A549 (cell line): Measurements from ENCODE around the gene C11orf91. TPM values are rescaled to one million over a fixed set of nuclear protein-coding genes. Genes with fewer than 3 reads are reported as not detected.

Experiments
- ATAC-seq, 2 experiments: fragments of 200-7000 bp in 1 of 2; fragments of >200 bp in 1 of 2; cut with Nextera tagmentation in 1 of 2; cut with Tn5 transposase in 1 of 2; 3 replicates each; pipeline versions ENCODE4 v1.8.0 to v1.9.1; 2018 to 2020; ENCODE audit warnings: mild to moderate bottlenecking in 1 of 2, moderate library complexity in 1 of 2
- CTCF ChIA-PET: fragments of 300-600 bp; sonication (Branson Sonifier 250); formaldehyde crosslinking; extraction: SDS; loops from one replicate; lab custom pipeline; 2021; ENCODE audit warnings: antibody characterized with exemption, inconsistent platforms; lab: Yijun Ruan, JAX
- POLR2A ChIA-PET: fragments of 350-600 bp; formaldehyde crosslinking; extraction: SDS; loops from one replicate; lab custom pipeline; 2021; ENCODE audit warnings: antibody characterized with exemption, inconsistent platforms; lab: Yijun Ruan, JAX
- DNase-seq, 2 experiments: peaks; one replicate each; pipeline versions ENCODE4 v3.0.0 to v3.0.0-alpha.2; 2011 to 2016; ENCODE audit warnings: low read depth in 1 of 2, low spot score in 1 of 2
- FAIRE-seq: peaks from 2 replicates; lab custom pipeline; 2011; peaks lifted over from hg19 to GRCh38; lab: Jason Lieb, UNC
- H3K27ac ChIP-seq, 2 experiments: fragments of >200 bp; sonication (Bioruptor Twin); formaldehyde crosslinking; 3 replicates each; pipeline ENCODE4 v1.5.1; 2016 to 2017
- H3K4me1 ChIP-seq: fragments of >200 bp; sonication (Bioruptor Twin); formaldehyde crosslinking; 3 replicates; pipeline ENCODE4 v1.6.1; 2016
- H3K4me2 ChIP-seq: fragments of >200 bp; sonication (Bioruptor Twin); formaldehyde crosslinking; 3 replicates; pipeline ENCODE4 v1.6.1; 2016
- H3K4me3 ChIP-seq: fragments of >200 bp; sonication (Bioruptor Twin); formaldehyde crosslinking; 3 replicates; pipeline ENCODE4 v1.5.1; 2016
- H3K9me3 ChIP-seq: fragments of >200 bp; sonication (Bioruptor Twin); formaldehyde crosslinking; 3 replicates; pipeline ENCODE4 v1.6.1; 2016
- BHLHE40 ChIP-seq: IDR thresholded peaks from 2 replicates; pipeline ENCODE4 v1.6.1; 2012; ENCODE audit warnings: low read depth, low read length, inconsistent platforms
- CBX8 ChIP-seq: fragments of 200-600 bp; sonication (generic); IDR thresholded peaks from 2 replicates; pipeline ENCODE4 v1.6.1; 2016
- HOXA7 ChIP-seq: fragments of 250-450 bp; sonication (Bioruptor Pico); IDR thresholded peaks from 2 replicates; pipeline ENCODE4 v1.5.0; 2020; ENCODE audit warnings: mild to moderate bottlenecking, moderate library complexity
- HOXB13 ChIP-seq: fragments of 250-450 bp; sonication (Bioruptor Pico); IDR thresholded peaks from 2 replicates; pipeline ENCODE4 v1.5.0; 2020; ENCODE audit warnings: low read depth, mild to moderate bottlenecking, moderate library complexity
- HOXB5 ChIP-seq: fragments of 250-450 bp; sonication (Bioruptor Pico); IDR thresholded peaks from 2 replicates; pipeline ENCODE4 v1.5.0; 2020; ENCODE audit warnings: mild to moderate bottlenecking, moderate library complexity
- MAZ ChIP-seq: fragments of 150-350 bp; IDR thresholded peaks from 2 replicates; pipeline ENCODE4 v1.6.1; 2014; ENCODE audit warnings: antibody characterized with exemption, low read depth, low read length, borderline replicate concordance
- NFE2L2 ChIP-seq: fragments of 150-350 bp; conservative IDR thresholded peaks from 2 replicates; pipeline ENCODE4 v1.6.1; 2014; ENCODE audit warnings: low read length
- NR3C1 ChIP-seq: fragments of >200 bp; sonication (Bioruptor Twin); formaldehyde crosslinking; IDR thresholded peaks from 3 replicates; pipeline ENCODE4 v1.6.1; 2017
- PBX3 ChIP-seq: IDR thresholded peaks from 2 replicates; pipeline ENCODE4 v1.6.1; 2012
- RAD21 ChIP-seq, 2 experiments: fragments of >200 bp in 1 of 2; sonication (Bioruptor Twin) in 1 of 2; formaldehyde crosslinking in 1 of 2; IDR thresholded peaks in 1 of 2; conservative IDR thresholded peaks in 1 of 2; 2 replicates in 1 of 2; 3 replicates in 1 of 2; pipeline ENCODE4 v1.6.1; 2012 to 2018; ENCODE audit warnings: inconsistent platforms in 1 of 2
- RCOR1 ChIP-seq: fragments of 150-350 bp; IDR thresholded peaks from 2 replicates; pipeline ENCODE4 v1.6.1; 2014; ENCODE audit warnings: antibody characterized with exemption, low read length, low read depth
- REST ChIP-seq: fragments of 200-600 bp; sonication (generic); IDR thresholded peaks from 2 replicates; pipeline ENCODE4 v1.6.1; 2016; ENCODE audit warnings: antibody characterized with exemption, mild to moderate bottlenecking, moderate library complexity
- RNF2 ChIP-seq: fragments of 200-600 bp; sonication (generic); IDR thresholded peaks from 2 replicates; pipeline ENCODE4 v1.6.1; 2016; ENCODE audit warnings: low read depth, mild to moderate bottlenecking, antibody characterized with exemption, moderate library complexity, borderline replicate concordance
- SMC3 ChIP-seq: fragments of >200 bp; sonication (Bioruptor Twin); formaldehyde crosslinking; IDR thresholded peaks from 3 replicates; pipeline ENCODE4 v1.6.1; 2018; ENCODE audit warnings: inconsistent platforms
- TP53 ChIP-seq: fragments of 250-450 bp; sonication (Bioruptor Pico); IDR thresholded peaks from 2 replicates; pipeline ENCODE4 v1.5.0; 2021; ENCODE audit warnings: mild to moderate bottlenecking, moderate library complexity
- ZSCAN20 ChIP-seq: fragments of 250-450 bp; sonication (Bioruptor Pico); IDR thresholded peaks from 2 replicates; pipeline ENCODE4 v1.8.0; 2022; ENCODE audit warnings: mild to moderate bottlenecking, moderate library complexity
- WGBS: methylation state at CpG from one replicate; pipeline ENCODE4 v1.1.6; 2017; ENCODE audit errors: missing lambda C conversion rate; 5-methylcytosine and 5-hydroxymethylcytosine counted together
- polyA plus RNA-seq, 4 experiments: library from polyadenylated mRNA; depleted of rRNA in 3 of 4; stranded (reverse); fragments of >200 nt; fragmentation: RNase III in 1 of 4; extraction: RNeasy Plus Mini Kit Qiagen cat#74134 plus additional on column Dnase treatment in 1 of 4; gene quantifications; 2 replicates in 3 of 4; 3 replicates in 1 of 4; pipeline ENCODE4 v1.2.3, GENCODE V29; 2011 to 2017
- TF ChIP-seq, protein P1 (sequence below): IDR thresholded peaks from 2 replicates; pipeline ENCODE4 v1.6.1; 2012
- TF ChIP-seq, protein P2 (sequence below): fragments of >200 bp; sonication (Bioruptor Twin); formaldehyde crosslinking; IDR thresholded peaks from 3 replicates; pipeline ENCODE4 v1.5.1; 2016

The C11orf91 gene
- polyA plus RNA-seq, 2 of the 4 experiments (the other 2 are of a cell fraction): 0.15 TPM; not detected in 1

- TF ChIP-seq NR3C1: no peak
- TF ChIP-seq CBX8: no peak
- TF ChIP-seq, protein P1, sequence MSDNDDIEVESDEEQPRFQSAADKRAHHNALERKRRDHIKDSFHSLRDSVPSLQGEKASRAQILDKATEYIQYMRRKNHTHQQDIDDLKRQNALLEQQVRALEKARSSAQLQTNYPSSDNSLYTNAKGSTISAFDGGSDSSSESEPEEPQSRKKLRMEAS: no peak
- no peak for TF ChIP-seq REST
- no peak for TF ChIP-seq NFE2L2
- TF ChIP-seq SMC3: no peak
- no peak for TF ChIP-seq TP53 (CRISPR knock-in tag)
- TF ChIP-seq RNF2: no peak
- TF ChIP-seq BHLHE40: no peak
- TF ChIP-seq HOXB5 (CRISPR knock-in tag): no peak
- no peak for TF ChIP-seq ZSCAN20
- no peak for TF ChIP-seq PBX3
- Histone ChIP-seq H3K4me3 (no peak overlapping the region), H3K4me2 (no peak overlapping the region), H3K9me3 (no peaks in the 10 kb centered on the region), H3K4me1 (peaks cover 66% of the 10 kb centered on the region), H3K27ac (no peak overlapping the region)
- no peak for FAIRE-seq
- 85% methylated on average over 2 of the region's 2 CpGs for WGBS
- ChIA-PET POLR2A (no interaction called here), CTCF (interaction anchor here (1.1 to 3.3 kb wide), 2 partner anchors 24 kb away, joined by 3 to 16 read pairs; no protein-coding TSS in a partner anchor)
- DNase-seq: no peak
- no peak for ATAC-seq
Observed at GRCh38 chr11:33718440-33718839, 17.8 kb upstream of the C11orf91 start.

DNA sequence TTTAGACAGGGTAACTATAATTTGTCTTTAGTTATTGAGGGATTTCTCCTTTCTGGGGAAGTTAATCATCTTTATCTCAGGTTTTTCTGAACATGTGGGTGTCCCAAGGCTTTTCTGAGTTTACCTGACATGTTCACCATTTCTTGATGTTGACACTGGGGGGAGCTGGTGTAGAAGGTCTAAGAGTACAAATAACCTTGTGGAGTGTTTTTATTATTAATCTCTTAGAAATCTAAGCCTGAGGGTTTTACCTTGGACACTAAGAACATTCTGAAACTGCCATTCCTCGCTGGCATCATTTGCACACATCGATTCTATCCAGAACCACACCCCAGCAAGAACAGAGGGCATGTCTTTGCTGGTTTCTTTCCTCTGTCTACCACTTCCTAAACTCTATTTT, 15.6 kb upstream of the C11orf91 start:
- TF ChIP-seq, protein P2, sequence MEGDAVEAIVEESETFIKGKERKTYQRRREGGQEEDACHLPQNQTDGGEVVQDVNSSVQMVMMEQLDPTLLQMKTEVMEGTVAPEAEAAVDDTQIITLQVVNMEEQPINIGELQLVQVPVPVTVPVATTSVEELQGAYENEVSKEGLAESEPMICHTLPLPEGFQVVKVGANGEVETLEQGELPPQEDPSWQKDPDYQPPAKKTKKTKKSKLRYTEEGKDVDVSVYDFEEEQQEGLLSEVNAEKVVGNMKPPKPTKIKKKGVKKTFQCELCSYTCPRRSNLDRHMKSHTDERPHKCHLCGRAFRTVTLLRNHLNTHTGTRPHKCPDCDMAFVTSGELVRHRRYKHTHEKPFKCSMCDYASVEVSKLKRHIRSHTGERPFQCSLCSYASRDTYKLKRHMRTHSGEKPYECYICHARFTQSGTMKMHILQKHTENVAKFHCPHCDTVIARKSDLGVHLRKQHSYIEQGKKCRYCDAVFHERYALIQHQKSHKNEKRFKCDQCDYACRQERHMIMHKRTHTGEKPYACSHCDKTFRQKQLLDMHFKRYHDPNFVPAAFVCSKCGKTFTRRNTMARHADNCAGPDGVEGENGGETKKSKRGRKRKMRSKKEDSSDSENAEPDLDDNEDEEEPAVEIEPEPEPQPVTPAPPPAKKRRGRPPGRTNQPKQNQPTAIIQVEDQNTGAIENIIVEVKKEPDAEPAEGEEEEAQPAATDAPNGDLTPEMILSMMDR: peak; percentile 57
- TF ChIP-seq RAD21 (conservative IDR thresholded peaks at IDR 0.05 in 1 of 2, IDR thresholded peaks at IDR 0.05 in 1 of 2) (peak; percentile 59 to 65), HOXB13 (CRISPR knock-in tag) (no peak), SMC3 (peak; percentile 59)
- Histone ChIP-seq H3K4me2 (peak overlapping the region; percentile 27; the same call in 1 of the 3 replicates), H3K9me3 (no peaks in the 10 kb centered on the region), H3K4me1 (peaks cover 48% of the 10 kb centered on the region), H3K27ac (peak overlapping the region; percentile 39 to 42; a peak in 3 of 6 replicates), H3K4me3 (no peak overlapping the region)
- DNase-seq (peak in 1 of 2 experiments; percentile 62), FAIRE-seq (no peak), ATAC-seq (peak; percentile 68 to 78; a peak in 5 of 6 replicates)
- POLR2A ChIA-PET: interaction anchor here (1.0 to 2.6 kb wide), 5 partner anchors 9 to 26 kb away, joined by 3 to 22 read pairs (median 6); partner anchors contain the start of gene CD59
- WGBS: 13% methylated on average over 2 of the region's 2 CpGs
- CTCF ChIA-PET: interaction anchor here (0.6 to 2.8 kb wide), 16 partner anchors 9 to 119 kb away, joined by 3 to 26 read pairs (median 5); partner anchors contain the start of gene CD59

DNA sequence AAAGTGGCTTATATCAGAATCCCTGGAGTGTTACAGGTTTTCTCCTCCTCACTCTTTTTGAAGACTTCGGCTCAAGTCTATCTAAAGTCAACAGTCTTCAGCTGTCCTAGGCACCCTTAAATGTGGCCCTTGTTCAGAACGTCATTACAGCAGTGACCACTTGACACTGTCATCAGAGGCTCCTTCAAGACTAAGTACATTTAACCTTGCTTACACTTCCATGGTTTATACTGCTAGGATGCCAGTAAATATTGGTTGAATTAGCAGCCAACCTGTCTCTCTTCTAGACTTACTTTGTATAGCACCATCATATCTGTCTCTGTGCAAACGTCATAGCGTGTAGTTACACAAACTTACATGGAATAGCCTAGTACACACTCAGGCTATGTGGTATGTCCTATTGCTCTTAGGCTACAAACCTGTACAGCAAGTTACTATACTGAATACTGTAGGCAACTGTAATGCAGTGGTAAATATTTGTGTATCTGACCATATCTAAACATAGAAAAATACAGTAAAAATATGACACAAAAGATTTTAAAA, 13.3 kb upstream of the C11orf91 start:
- no peak for DNase-seq
- Histone ChIP-seq H3K4me1 (peaks cover 39% of the 10 kb centered on the region), H3K27ac (no peak overlapping the region), H3K4me3 (no peak overlapping the region), H3K4me2 (no peak overlapping the region), H3K9me3 (no peaks in the 10 kb centered on the region)
- FAIRE-seq: no peak
- TF ChIP-seq SMC3: no peak
- TF ChIP-seq HOXA7 (CRISPR knock-in tag): no peak
- no peak for TF ChIP-seq RCOR1
- TF ChIP-seq MAZ: no peak
- TF ChIP-seq BHLHE40: no peak
- 82% methylated on average over 4 of the region's 4 CpGs for WGBS
- ChIA-PET CTCF (interaction anchor here (2.1 kb wide), 1 partner anchor 28 kb away, joined by 11 read pairs; no protein-coding TSS in a partner anchor), POLR2A (no interaction called here)
- ATAC-seq: no peak
